H1 (cell line): ENCODE measurements around the gene BAAT.

Experiments used
- ATF3 ChIP-seq: IDR thresholded peaks from 2 replicates; pipeline ENCODE4 v1.6.1; 2011; ENCODE audit warnings: low read depth, mild to moderate bottlenecking, low read length; ENCODE audit not compliant: insufficient read depth
- CTCF ChIP-seq, 3 experiments: IDR thresholded peaks; 1 replicate in 2 of 3; 2 replicates in 1 of 3; pipeline versions ENCODE4 v1.5.1 to v1.6.1; 2011; ENCODE audit warnings: low read length in 3 of 3, mild to moderate bottlenecking in 3 of 3, inconsistent platforms in 2 of 3, low read depth in 1 of 3, moderate library complexity in 1 of 3; ENCODE audit not compliant: insufficient read depth in 1 of 3; ENCODE audit errors: control extremely low read depth in 1 of 3
- EP300 ChIP-seq, 2 experiments: IDR thresholded peaks; 1 replicate in 1 of 2; 2 replicates in 1 of 2; pipeline ENCODE4 v1.6.1; 2011 to 2012; ENCODE audit warnings: low read depth in 2 of 2, low read length in 2 of 2, mild to moderate bottlenecking in 2 of 2, borderline replicate concordance in 1 of 2, inconsistent platforms in 1 of 2, moderate library complexity in 1 of 2
- MAX ChIP-seq: IDR thresholded peaks from 2 replicates; pipeline ENCODE4 v1.6.1; 2012; ENCODE audit warnings: inconsistent platforms
- POLR2A ChIP-seq, 2 experiments: IDR thresholded peaks; 1 replicate in 1 of 2; 2 replicates in 1 of 2; pipeline ENCODE4 v1.6.1; 2011; ENCODE audit warnings: low read depth in 2 of 2, low read length in 2 of 2, mild to moderate bottlenecking in 2 of 2; ENCODE audit errors: control extremely low read depth in 1 of 2
- POLR2AphosphoS5 ChIP-seq: IDR thresholded peaks from 2 replicates; pipeline ENCODE4 v1.6.1; 2011; ENCODE audit warnings: low read depth, low read length
- SIN3A ChIP-seq, 2 experiments: IDR thresholded peaks in 1 of 2; conservative IDR thresholded peaks in 1 of 2; 2 replicates each; pipeline ENCODE4 v1.6.1; 2011 to 2012; ENCODE audit warnings: low read length in 2 of 2, improper control_type of control experiment in 1 of 2, low read depth in 1 of 2, mild to moderate bottlenecking in 1 of 2
- SUZ12 ChIP-seq: fragments of 200-600 bp; sonication (generic); IDR thresholded peaks from 2 replicates; pipeline ENCODE4 v1.6.1; 2012; ENCODE audit warnings: mild to moderate bottlenecking, inconsistent platforms, low read length, moderate library complexity, mixed read lengths
- TAF1 ChIP-seq: IDR thresholded peaks from 2 replicates; pipeline ENCODE4 v1.6.1; 2011; ENCODE audit warnings: mild to moderate bottlenecking, low read depth, low read length

- TF ChIP-seq CTCF (IDR thresholded peaks at IDR 0.05; ENCODE audit: control extremely low read depth in 1 of 3, insufficient read depth in 1 of 3, low read depth in 1 of 3, low read length in 3 of 3), result no peak
- peak; percentile 91 for TF ChIP-seq POLR2AphosphoS5
- TF ChIP-seq POLR2A (IDR thresholded peaks at IDR 0.05; ENCODE audit: control extremely low read depth in 1 of 2, low read depth in 2 of 2, low read length in 2 of 2), result peak; percentile 97 to 98
- TF ChIP-seq TAF1, result peak; percentile 98
- TF ChIP-seq SIN3A (conservative IDR thresholded peaks at IDR 0.05 in 1 of 2, IDR thresholded peaks at IDR 0.05 in 1 of 2; ENCODE audit: low read depth in 1 of 2, low read length in 2 of 2), result peak in 1 of 2 experiments; percentile 84; a peak in 2 of 4 replicates
- TF ChIP-seq EP300 (IDR thresholded peaks at IDR 0.05; ENCODE audit: borderline replicate concordance in 1 of 2, low read depth in 2 of 2, low read length in 2 of 2), result no peak
- TF ChIP-seq ATF3, result no peak
- TF ChIP-seq SUZ12, result no peak
- peak; percentile 46; the same call in 1 of the 2 replicates for TF ChIP-seq MAX
These were observed 13.5 kb upstream of the BAAT start, which contains the start of the genes MRPL50 and ZNF189 for GRCh38 chr9:101398068-101398929.
